ENCODE data around the gene MGAT5B. TPM values are rescaled to one million over a fixed set of nuclear protein-coding genes. Genes with fewer than 3 reads are reported as not detected.
"Not testable (repeated sequence)": the region's sequence is repeated elsewhere in the genome, so short reads cannot be mapped to it uniquely, and the experiment has no call there.

MGAT5B gene
- polyA plus RNA-seq, 1 donor, result 0.38 TPM

- DNase-seq (ENCODE audit: low read depth), result no peak
These were observed 104.8 kb downstream of the MGAT5B start for GRCh38 chr17:76973040-76973439.

DNA sequence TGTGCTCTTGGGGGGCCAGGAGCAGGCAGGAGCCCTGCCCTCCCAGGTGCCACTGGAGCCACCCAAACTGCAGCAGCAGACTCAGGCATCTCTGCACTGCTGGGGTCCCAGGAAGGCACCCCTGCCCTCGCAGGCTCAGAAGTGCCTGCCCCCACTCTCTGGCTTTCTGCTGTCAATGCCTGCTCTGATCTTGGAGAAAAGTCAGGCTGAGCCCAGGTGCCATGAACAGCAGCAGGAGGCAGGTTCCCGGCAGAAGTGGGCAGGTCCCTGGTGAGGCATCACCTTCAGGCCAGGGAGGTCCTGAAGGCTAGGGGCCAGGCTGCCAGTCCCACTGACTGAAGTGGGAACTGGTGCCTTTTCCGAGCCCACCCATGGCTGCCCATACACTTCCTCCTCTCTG lies 106.5 kb downstream of the MGAT5B start:
- no peak for DNase-seq (ENCODE audit: low read depth)

DNA sequence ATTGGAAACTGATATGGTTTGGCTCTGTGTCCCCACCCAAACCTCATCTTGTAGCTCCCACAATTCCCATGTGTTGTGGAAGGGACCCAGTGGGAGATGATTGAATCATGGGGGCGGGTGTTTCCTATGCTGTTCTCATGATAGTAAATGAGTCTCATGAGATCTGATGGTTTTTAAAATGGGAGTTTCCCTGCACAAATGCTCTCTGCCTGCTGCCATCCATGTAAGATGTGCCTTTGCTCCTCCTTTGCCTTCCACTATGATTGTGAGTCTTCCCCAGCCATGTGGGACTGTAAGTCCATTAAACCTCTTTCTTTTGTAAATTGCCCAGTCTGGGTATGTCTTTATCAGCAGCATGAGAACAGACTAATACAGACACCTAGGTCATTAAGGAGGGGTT lies 109.8 kb downstream of the MGAT5B start:
- not testable (repeated sequence) for DNase-seq (ENCODE audit: low read depth)

DNA sequence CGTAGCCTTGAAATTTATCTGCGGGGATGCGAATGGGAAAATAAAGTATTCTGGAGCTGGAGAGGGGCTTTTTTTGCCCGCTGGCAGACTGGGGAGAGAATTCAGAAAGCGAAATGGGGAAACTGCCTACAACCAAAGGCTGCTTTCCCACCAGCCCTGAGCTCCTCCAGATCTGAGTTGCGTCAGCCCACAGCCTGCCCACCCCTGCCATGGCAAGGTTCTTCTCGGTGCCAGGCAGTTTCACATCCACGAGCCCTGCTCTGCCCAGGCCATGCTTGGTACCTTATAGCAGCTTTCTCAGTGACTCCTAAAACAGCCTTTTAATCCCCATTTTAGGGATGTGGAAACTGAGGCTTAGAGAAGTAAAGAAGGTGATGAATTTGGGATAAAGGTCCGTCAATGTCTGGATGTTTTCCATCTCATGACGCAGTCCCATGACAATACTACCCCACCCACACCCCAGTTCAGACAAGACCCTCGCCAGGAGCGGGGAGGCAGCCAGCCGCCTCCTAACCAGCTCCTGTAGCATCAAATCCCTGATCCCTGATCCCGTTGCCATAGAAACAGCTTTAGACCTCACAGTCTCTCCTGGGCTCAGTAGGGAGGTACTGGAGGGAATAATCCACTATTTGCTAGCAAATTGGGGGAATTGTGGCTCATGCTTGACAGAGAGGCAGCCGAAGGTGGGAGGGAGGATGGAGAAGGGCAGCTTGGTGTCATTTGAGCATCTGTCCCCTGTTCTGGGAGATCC lies 113.5 kb downstream of the MGAT5B start:
- no peak for DNase-seq (ENCODE audit: low read depth)

DNA sequence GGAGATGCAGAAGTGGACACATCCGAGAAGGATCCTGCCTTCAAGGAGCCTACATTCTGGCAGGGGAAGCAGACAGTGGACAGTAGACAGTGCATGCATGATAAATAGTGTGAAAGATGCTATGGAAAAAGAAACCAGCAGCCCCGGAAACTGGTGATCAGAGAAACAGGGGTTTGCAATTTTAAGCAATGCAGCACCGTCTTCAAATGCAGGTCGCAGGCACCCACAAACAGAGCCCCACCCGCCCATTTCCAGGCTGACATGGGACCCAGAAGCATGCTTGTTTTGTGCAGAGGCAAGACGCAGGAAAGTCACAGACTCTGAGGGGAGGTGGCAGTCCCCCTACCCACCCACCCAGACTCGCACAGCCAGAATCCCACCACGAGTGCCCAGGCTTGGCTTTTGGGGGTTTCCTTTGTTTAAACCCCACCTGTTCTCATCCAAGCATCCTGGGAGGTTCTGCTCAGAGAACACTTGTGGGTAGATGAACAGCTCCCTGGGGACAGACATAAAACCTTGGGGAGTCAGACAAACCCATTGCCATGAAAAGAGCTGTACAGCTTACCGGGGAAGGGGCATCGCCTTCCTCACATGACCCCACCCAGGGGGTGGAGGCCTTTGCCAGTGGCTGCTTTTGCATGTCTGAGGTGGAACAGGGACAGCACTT lies 114.3 kb downstream of the MGAT5B start:
- DNase-seq (ENCODE audit: low read depth), result no peak

DNA sequence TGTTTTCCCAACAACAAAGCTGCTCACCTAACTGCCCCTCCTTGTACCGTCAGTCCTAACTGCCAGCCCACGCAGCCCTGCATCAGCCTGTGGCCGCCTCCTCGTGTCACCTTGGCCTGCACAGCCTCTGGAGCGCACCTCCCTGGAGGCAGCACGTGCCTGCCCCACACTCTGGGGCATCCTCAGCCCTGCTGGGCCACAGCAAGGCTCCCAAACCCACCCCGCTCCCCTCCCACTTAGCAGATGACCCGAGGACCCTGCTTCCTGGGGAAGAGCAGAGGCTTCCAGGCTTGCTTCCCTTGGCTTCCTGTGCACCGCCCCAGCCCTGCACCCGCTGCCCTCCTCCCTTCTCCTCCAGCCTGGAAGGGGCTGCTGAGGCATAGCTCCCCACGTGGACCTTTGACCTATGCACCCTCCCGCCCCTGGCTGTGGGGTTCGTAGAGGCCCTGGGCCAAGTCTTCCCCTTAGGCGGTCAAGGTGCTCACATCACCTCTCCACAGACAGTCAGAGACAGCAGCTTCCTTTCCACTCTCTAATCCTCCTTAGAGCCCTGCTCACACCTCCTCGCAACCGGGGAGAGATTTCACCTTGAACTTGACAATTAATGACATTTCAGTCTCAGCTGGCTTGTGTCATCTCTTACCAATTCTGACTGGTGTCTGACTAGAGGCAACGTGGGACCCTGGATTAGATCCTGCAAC lies 115.0 kb downstream of the MGAT5B start:
- DNase-seq (ENCODE audit: low read depth), result no peak

DNA sequence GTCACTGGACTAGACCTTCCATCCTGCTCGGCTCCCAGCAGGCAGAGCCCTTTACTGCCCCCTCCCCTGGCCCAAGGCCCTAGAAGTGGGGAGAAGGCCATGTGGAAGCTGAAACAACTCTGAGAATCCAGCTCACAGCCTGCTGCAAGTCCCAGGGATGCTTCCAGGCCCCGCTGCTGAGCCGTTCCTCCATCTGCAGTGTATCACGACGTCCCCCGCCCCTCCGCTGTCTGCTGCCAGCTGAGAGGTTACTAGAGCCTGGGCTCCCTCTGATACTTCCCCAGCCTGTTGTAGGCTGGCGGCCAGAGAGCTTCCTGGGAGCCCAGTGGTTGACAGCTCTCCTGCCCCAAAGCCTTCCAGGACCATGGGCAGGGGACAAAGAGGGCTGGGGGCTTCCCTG lies 118.2 kb downstream of the MGAT5B start:
- DNase-seq (ENCODE audit: low read depth), result no peak

- no peak for DNase-seq (ENCODE audit: low read depth)
These were observed 119.4 kb downstream of the MGAT5B start for GRCh38 chr17:76987486-76988093.

- no peak for DNase-seq (ENCODE audit: low read depth)
These were observed 120.6 kb downstream of the MGAT5B start for GRCh38 chr17:76988796-76989195.

DNA sequence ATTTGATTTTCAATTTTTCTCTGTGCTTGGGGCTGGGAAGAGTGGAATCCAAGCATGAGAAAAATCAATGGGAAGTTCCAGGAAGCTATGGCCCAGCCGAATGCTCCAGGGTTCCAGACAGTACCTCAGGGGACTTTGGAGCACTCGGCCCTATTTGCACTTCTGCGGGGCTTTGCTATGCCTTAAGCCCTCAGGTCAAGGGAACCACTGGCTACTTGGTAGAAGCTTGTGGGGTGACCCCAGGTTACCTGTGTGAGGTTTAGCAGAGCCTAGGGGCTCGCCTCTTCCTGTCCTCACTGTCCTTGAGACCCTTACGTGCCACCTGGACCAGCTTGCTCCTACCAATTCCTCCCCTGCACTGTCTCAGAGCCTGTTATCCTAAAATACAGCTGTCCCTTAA lies 121.3 kb downstream of the MGAT5B start:
- no peak for DNase-seq (ENCODE audit: low read depth)

DNA sequence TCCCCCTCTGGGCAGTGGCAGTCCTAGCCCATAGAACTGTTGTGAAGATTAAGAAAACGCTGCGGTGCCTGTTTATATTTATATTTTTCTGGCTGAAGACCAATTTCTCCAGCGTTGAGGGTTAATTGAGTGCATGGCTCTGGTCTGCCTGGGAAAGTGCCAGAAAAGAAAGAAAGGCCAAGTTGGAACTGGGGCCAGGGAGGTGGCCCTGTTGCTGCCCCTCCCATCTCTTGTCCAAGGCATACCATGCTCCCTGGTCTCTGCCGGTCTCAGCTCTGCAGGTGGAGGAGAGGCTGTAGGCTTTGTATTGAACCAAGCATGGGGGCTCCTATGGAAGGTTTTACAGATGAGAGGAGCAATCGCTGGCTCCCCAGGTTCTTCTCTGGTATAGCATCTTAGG lies 124.7 kb downstream of the MGAT5B start:
- DNase-seq (ENCODE audit: low read depth), result no peak

DNA sequence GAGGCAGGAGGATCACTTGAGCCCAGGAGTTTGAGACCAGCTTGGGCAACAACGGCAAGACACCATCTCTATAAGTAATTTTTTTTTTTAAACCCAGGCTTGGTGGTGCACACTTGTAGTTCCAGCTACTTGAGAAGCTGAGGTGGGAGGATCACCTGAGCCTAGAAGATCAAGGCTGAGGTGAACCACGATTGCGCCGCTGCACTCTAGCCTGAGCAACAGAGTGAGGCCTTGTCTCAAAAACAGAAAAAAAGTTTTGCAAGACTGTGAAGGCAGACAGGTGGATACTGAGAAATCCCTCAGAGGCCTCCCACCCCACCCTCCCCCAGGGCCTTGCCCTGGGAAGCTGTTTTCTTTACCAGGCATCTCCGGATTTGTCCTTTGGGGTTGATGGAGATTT lies 125.4 kb downstream of the MGAT5B start:
- no peak for DNase-seq (ENCODE audit: low read depth)

DNA sequence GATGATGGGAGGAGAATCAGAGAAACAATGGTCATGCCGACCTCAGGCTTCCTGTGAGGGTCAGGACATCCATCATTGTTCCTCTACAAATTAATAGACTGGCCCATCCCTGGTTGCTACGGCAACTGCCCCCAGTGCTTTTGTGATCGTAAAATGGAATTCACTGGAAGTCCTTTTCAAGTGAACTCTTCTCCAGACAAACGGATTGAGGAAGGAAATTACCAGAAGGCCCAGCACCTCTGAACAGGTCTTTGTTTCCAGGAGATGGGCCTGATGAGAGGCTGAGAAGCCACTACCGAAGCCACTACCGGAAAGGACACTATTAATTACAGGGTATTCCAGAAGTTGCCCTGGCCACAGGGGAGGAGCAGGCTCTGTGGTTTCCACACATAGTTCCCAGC lies 126.0 kb downstream of the MGAT5B start:
- DNase-seq (ENCODE audit: low read depth), result no peak

- DNase-seq (ENCODE audit: low read depth), result no peak
These were observed 127.3 kb downstream of the MGAT5B start for GRCh38 chr17:76995387-76996105.

DNA sequence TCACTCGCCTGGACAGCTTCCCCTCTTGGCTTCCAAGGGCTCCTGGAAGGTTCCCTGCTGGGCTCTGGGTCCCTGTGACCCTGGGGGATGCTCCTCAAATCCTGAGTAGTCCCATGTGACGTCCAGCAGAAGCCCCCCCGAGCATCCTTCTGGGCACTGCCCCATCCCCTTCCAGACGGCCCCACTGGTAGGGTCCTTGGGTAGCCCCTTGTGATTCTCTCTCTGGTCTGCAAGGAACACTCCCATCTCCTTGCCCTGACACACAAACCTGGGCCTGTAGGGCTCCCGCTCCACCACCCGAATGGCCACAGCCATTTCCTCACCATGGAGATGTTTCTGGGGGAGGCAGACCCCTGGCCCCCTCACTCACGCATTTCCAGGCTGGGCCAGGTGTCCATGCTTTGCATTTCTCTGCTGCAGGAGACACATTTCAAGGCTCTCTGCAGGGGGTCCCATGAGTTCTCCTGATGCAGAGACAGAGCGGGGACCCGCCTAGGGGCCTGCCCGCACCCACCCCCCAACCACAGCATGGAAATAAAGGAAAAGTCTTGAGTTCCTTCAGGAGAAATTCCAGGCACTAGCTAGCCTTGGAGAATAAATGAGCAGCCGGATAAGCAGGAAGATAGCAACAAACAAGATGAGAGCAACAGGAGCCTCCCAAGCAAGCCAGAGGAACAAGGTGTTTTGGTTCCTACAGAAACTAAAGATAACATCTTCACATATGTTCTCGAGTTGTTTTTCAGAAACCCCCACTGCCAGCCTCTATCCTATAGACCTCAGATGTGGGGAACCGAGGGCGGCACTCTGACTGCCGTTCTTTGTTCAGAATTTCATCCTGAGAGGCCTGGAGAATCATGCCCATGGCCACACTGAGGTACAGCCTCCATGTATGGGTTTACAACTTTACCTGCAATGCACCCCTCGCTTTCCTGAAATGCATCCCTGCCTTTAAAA lies 128.8 kb downstream of the MGAT5B start:
- DNase-seq (ENCODE audit: low read depth), result no peak

DNA sequence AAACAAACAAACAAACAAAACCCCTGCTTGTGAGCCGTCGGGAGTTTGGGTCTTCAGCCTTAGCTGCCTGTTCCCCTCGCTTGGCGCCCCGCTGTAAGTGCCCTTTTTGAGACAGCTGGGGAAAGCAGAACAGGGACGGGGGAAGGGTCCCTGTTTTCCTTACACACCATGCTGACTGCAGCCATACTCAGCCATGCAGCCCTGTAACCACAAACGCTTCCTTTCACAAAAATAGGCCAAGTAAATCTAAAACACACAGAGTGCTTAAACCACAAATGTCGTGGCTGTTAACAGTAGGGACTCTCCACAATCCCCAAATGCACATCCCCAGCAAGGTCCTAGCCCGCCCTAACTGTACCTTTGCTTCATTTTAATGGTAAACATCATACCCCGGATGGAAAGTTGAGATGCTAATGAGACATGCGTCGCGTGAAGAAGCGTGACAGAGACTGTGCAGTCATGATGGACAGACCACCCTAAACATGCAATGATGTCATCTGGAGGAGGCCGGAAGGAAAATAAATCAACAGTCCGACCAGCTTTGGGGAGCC lies 129.9 kb downstream of the MGAT5B start:
- DNase-seq (ENCODE audit: low read depth), result no peak

- DNase-seq (ENCODE audit: low read depth), result no peak
These were observed 130.6 kb downstream of the MGAT5B start for GRCh38 chr17:76998839-76999238.
